Kidney (tissue), 14 donors: ENCODE results near the gene GABPB1. TPM values are rescaled to one million over a fixed set of nuclear protein-coding genes. Genes with fewer than 3 reads are reported as not detected.
"Not testable (repeated sequence)": the region's sequence is repeated elsewhere in the genome, so short reads cannot be mapped to it uniquely, and the experiment has no call there.

ENCODE experiments used
- DNase-seq, 5 donors: peaks; one replicate each; pipeline ENCODE4 v3.0.0-alpha.2; 2013 to 2020
- FAIRE-seq: peaks from 2 replicates; lab custom pipeline; 2012; peaks lifted over from hg19 to GRCh38; lab: Jason Lieb, UNC
- H3K27ac ChIP-seq, 2 donors: one replicate each; pipeline ENCODE4 v1.7.0; 2013; ENCODE audit warnings: low read depth in 2 of 2, low read length in 2 of 2, inconsistent platforms in 1 of 2
- H3K27me3 ChIP-seq: one replicate; pipeline ENCODE4 v1.7.1; 2013; ENCODE audit warnings: low read length, inconsistent platforms; ENCODE audit not compliant: control insufficient read depth, insufficient read depth
- H3K36me3 ChIP-seq, 3 donors: one replicate each; pipeline versions ENCODE4 v1.7.0 to v1.7.1; 2013; ENCODE audit warnings: low read length in 3 of 3, control low read depth in 1 of 3, inconsistent platforms in 1 of 3; ENCODE audit not compliant: insufficient read depth in 3 of 3, control insufficient read depth in 2 of 3
- H3K4me1 ChIP-seq, 3 donors: one replicate each; pipeline versions ENCODE4 v1.7.0 to v1.7.1; 2013; ENCODE audit warnings: low read length in 3 of 3, inconsistent platforms in 1 of 3, low read depth in 1 of 3; ENCODE audit not compliant: control insufficient read depth in 2 of 3, insufficient read depth in 2 of 3
- H3K4me3 ChIP-seq, 3 donors: one replicate each; pipeline versions ENCODE4 v1.7.0 to v1.8.1; 2013; ENCODE audit warnings: low read length in 3 of 3, control low read depth in 1 of 3, inconsistent platforms in 1 of 3
- H3K9ac ChIP-seq, 3 donors: one replicate each; pipeline versions ENCODE4 v1.7.0 to v1.7.1; 2013; ENCODE audit warnings: low read length in 3 of 3, control low read depth in 1 of 3, inconsistent platforms in 1 of 3
- H3K9me3 ChIP-seq, 3 donors: one replicate each; pipeline versions ENCODE4 v1.7.0 to v1.7.1; 2013; ENCODE audit warnings: low read length in 3 of 3, control low read depth in 1 of 3, inconsistent platforms in 1 of 3; ENCODE audit not compliant: control insufficient read depth in 2 of 3, insufficient read depth in 1 of 3
- CTCF ChIP-seq: IDR thresholded peaks from 3 replicates; pipeline ENCODE4 v1.5.1; 2012; ENCODE audit warnings: mild to moderate bottlenecking, moderate library complexity, borderline replicate concordance; ENCODE audit not compliant: insufficient read depth; ENCODE audit errors: extremely low read depth
- intact Hi-C: fragments of 100-400 bp; cut with DNase I; formaldehyde crosslinking; loops from one replicate; pipeline ENCODE4 v1.11.1; 2022
- polyA plus RNA-seq: library from polyadenylated mRNA; stranded (reverse); fragments of 350-450 nt; fragmentation: Illumina TruSeq; extraction: RNeasy Lipid Tissue Mini Kit (QIAGEN cat#74804); gene quantifications from one replicate; pipeline ENCODE4 v1.2.3, GENCODE V29; 2014; ENCODE audit warnings: low read depth, low replicate concordance; ENCODE audit not compliant: insufficient read depth
- total RNA-seq: library from RNA; stranded (reverse); fragmentation: NEBNext Ultra II Directional; extraction: Animal tissue kit (Norgen Biotek cat#: 25700); gene quantifications from one replicate; pipeline ENCODE4 v1.2.1, GENCODE V29; 2021
- donor health status: control.
- donor health status: control.
- donor health status: control.
- donor health status: control.
- donor health status: control.
- donor health status: DM: yes; HTN: yes; CAD: no.
- donor health status: Normal renal cell carcinoma (clear cell type).

GABPB1 gene
- total and polyA plus RNA-seq, 2 donors from 2014 or later = 6.2 to 20.6 TPM

GRCh38 chr15:50377867-50378751 lies 23.1 kb upstream of the GABPB1 start:
- no peak for FAIRE-seq
- intact Hi-C loops = no loop called here
- H3K36me3 ChIP-seq = no peaks in the 10 kb centered on the region
- no peaks in the 10 kb centered on the region for H3K9me3 ChIP-seq
- H3K4me1 ChIP-seq = no peaks in the 10 kb centered on the region
- no peak overlapping the region for H3K27ac ChIP-seq
- H3K4me3 ChIP-seq = no peak overlapping the region
- H3K9ac ChIP-seq = no peak overlapping the region
- no peak for DNase-seq
- H3K27me3 ChIP-seq = no peaks in the 10 kb centered on the region
- TF ChIP-seq CTCF = no peak

- H3K9ac ChIP-seq, FAIRE-seq, H3K27me3 ChIP-seq, H3K27ac ChIP-seq, H3K4me3 ChIP-seq, H3K36me3 ChIP-seq, H3K9me3 ChIP-seq, intact Hi-C loops, H3K4me1 ChIP-seq, DNase-seq: not testable (repeated sequence)
These were observed 14.6 kb upstream of the GABPB1 start for GRCh38 chr15:50369564-50369963.

GRCh38 chr15:50365971-50366370 lies 11.0 kb upstream of the GABPB1 start:
- FAIRE-seq = no peak
- Histone ChIP-seq H3K9me3 (no peaks in the 10 kb centered on the region), H3K36me3 (peaks cover 0 to 9% (median 4%) of the 10 kb centered on the region in 3 donors), H3K27me3 (no peaks in the 10 kb centered on the region), H3K4me1 (no peaks in the 10 kb centered on the region), H3K9ac (no peak overlapping the region), H3K27ac (no peak overlapping the region), H3K4me3 (no peak overlapping the region)
- TF ChIP-seq CTCF = no peak
- DNase-seq = no peak
- intact Hi-C loops = no loop called here

GRCh38 chr15:50365570-50365969 lies 10.6 kb upstream of the GABPB1 start:
- DNase-seq = no peak
- TF ChIP-seq CTCF = no peak
- Histone ChIP-seq H3K9ac (no peak overlapping the region), H3K4me1 (no peaks in the 10 kb centered on the region), H3K36me3 (peaks cover 0 to 9% (median 4%) of the 10 kb centered on the region in 3 donors), H3K4me3 (no peak overlapping the region), H3K27me3 (no peaks in the 10 kb centered on the region), H3K9me3 (no peaks in the 10 kb centered on the region), H3K27ac (no peak overlapping the region)
- no peak for FAIRE-seq
- intact Hi-C loops = no loop called here
